Activated T-cell treated with anti-CD3 and anti-CD28 coated beads for 4 hours (primary cell): ENCODE measurements around the gene FRMPD2.
"Not testable (repeated sequence)": the region's sequence is repeated elsewhere in the genome, so short reads cannot be mapped to it uniquely, and the experiment has no call there.

Experiments
- DNase-seq: peaks from one replicate; pipeline ENCODE4 v3.0.0-alpha.2; 2020

FRMPD2 gene

DNA sequence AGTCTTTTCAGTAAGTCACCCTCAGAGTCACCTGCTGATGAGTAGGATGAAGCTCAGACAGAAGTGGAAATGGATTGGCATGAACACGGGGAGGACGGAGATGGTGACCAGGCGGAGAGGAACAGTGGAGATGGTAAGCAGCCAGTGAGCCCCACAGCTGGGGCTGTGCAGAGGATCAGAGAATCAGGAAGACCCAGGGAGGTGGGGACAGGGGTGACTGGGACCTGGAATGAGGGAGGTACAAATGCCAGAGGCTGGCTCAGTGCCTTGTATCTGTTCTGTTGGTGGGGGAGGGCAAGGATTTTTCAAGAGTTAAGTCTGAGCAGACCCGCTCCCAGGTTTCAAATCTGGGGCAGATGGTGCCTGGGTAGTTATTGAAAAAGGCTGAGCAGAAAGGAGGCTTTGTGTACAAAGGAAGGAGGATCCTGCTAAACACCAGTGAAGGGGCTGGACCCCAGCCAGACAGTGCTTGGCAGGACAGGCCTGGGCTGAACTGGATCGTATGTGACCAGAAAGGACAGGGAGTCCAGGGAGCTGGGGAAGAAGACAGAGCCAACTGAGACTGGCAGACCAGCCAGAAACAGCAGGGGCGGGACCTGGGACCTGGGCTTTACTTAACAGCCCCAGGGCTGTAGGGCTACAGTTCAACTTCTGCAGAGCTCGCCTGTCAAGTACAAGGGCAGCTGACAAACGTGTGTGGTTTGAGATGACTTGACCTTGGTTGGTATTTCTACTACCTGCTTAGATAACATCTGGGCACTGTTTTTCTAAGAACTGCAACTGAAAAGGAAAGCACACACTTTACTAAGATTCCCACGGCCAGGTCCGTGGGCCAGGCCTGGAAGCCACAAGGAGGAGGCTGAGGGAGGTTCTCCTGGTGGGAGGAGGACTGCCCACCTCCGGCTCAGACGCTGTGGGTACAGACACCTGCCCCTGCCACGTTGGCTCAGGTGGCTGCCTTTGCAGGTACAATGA, 13.2 kb upstream of the FRMPD2 start:
- no peak for DNase-seq

DNA sequence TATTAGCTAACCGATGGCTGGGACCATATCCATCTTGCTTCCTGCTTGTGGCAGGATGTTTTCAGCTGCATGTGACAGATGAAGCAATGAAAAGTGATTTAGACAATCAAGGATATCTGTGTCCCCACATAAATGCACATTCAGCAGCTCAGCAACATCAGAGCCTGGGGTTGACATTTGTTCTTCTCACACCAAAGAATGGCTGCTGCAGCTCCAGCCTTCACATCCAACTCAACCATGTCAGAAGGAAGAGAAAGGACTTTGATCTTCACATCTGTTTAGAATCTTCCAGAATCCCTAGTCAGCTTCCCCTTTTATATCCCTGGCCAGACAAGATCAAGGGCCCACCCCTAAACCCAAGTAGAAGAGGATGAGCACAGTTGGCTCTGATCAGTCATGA, 11.9 kb upstream of the FRMPD2 start:
- no peak for DNase-seq

DNA sequence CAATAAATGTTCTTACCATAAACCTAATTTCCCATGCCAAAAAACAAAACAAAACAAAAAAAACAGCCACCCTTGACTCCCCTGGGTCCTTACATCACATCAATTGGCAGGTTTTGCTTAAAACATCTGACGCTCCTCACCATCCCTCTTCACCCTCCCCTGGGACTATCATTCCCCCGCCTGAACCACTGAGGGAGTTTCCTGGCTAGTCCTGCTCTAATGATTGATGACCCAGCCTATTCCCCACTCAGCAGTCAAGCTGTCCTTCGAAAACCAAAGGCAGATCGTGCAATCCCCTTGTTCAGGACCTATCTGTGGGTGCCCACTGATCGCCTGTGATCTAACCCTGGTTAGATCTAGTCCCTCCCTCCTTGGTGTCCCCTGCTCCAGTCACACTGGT, 11.2 kb upstream of the FRMPD2 start:
- DNase-seq: no peak

DNA sequence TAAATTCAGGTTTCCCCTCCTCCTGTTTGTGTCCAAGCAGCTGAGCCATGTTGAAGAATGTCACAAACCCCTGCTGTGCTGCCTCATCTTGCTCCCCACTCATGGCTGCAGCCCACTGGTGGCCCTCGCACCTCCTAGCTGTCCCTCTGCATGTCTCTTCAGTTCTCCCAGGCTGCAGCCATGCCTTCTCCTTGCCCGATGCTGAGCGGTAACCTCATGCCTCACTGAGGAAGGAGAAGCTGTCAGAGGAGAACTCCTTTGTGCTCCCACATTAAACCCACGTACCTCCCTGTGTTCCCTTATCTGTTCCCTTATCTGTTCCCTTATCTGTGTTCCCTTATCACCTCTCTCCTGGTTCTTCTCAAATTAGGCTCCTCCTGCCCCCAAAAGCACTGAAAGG, 10.3 kb upstream of the FRMPD2 start:
- no peak for DNase-seq

DNA sequence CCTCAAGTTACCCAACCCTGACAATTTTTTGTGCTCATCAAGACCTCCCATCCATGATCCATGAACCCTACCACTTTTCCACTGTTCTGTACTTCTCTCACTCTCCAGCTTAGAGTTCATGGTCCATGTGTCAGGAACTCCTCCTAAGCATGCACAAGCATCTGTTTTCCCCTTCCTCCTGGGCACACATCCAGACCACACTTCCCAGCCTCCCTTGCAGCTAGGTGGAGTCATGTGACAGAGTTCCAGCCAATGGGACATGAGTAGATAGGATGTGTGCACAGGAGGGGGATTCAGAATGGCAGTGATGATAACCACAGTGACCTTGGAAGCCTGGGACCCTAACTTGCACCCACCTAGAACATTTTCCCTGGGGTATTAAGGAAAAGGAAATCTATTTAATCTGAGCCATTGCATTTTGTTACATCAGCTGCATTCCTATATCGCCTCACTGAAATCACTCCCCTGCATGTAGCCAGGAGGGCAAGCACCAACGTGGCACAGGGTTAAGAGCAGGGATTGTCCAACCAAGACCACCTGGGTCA, 9.6 kb upstream of the FRMPD2 start:
- DNase-seq: no peak

DNA sequence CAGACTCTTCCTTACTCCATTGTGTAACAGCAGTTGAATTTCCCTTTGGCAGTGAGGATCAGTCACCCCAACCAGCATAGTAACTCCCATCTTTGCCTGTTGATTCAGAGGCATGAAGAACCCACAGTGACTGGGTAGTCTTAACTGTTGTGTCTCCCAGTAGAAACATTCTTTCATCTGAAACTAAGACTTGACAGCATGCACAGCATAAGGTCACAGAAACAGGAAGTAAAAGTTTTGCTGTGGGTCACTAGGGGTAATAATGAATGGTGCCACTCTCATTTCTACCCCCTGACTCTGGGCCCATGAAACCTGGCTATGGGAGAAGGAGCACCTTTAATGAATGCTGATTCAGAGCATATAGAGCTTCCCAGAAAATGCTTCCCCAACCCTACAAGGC, 8.3 kb upstream of the FRMPD2 start:
- DNase-seq: no peak

DNA sequence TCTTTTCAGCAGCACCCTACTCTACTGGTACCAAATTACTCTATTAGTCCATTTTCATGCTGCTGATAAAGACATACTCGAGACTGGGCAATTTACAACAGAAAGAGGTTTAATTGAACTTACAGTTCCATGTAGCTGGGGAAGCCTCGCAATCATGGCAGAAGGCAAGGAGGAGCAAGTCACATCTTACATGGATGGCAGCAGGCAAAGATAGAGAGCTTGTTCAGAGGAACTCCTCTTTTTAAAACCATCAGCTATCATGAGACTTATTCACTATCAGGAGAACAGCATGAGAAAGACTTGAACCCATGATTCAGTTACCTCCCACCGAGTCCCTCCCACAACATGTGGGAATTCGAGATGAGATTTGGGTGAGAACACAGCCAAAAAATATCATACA, 7.2 kb upstream of the FRMPD2 start:
- DNase-seq: not testable (repeated sequence)

DNA sequence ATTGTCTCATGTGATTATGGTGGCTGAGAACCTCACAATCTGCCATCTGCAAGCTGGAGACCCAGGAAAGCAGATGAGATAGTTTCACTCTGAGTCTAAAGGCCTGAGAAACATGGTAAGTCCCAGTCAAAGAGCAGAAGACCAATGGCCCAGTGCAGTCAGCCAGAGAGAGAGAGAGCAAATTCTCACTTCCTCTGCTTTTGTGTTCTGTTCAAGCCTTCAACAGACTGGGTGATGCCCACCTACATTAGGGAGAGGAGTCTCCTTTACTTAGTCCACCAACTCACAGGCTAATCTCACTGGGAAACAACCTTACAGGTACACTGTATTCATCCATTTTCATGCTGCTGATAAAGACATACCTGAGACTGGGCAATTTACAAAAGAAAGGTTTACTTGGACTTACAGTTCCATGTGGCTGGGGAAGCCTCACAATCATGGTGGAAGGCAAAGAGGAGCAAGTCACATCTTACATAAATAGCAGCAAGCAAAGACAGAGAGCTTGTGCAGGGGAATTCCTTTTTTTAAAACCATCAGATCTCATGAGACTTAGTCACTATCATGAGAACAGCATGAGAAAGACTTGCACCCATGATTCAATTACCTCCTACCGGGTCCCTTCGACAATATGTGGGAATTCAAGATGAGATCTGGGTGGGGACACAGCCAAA, 4.7 kb upstream of the FRMPD2 start:
- no peak for DNase-seq

DNA sequence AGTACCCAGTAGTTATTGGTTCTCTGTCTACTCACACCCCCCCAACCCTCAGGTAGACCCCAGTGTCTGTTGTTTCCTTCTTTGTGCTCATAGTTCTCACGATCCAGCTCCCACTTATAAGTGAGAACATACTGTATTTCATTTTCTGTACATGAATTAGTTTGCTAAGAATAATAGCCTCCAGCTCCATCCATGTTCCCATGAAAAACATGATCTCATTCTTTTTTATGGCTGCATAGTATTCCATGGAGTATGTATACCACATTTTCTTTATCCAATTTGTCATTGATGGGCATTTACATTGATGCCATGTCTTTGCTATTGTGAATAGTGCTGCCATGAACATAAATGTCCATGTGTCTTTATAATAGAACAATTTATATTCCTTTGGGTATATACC, 2.6 kb upstream of the FRMPD2 start:
- DNase-seq: no peak

DNA sequence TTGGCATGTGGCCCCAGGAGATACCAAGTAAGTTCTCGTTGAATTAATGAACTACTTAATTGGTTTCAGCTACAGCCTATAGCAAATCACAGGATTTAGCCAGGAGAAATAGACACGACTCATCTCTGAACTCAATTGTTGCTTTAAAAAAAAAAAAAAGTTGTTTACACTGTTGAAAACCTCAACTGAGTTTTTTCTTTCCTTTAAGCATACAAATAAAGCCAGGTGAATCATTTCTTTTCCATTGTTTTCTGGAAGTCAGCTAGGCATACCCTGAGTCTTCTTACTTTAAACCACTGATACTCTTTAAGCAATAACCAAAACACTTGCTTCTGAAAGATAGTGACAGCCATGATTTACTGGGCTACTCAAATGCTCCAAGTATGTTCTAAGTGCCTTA, 755 bp downstream of the FRMPD2 start:
- no peak for DNase-seq

DNA sequence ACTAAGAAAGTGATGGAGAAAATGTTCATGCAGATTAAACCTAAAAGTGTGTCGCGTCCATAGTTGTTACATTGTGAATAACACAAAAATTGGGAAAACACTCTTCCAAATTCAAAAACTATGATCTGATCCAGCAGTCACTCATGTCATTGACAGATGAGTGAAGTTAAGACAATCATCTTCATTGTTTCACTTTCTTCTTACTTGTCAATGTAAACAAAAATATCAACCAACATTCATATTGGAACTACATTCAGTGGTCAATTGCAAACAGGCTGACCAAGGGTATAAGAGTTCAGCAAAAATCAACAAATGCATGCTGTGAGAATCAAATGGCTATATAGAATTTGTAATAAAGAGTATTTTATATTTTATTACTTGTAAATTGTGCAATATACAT, 1.8 kb downstream of the FRMPD2 start:
- DNase-seq: no peak

DNA sequence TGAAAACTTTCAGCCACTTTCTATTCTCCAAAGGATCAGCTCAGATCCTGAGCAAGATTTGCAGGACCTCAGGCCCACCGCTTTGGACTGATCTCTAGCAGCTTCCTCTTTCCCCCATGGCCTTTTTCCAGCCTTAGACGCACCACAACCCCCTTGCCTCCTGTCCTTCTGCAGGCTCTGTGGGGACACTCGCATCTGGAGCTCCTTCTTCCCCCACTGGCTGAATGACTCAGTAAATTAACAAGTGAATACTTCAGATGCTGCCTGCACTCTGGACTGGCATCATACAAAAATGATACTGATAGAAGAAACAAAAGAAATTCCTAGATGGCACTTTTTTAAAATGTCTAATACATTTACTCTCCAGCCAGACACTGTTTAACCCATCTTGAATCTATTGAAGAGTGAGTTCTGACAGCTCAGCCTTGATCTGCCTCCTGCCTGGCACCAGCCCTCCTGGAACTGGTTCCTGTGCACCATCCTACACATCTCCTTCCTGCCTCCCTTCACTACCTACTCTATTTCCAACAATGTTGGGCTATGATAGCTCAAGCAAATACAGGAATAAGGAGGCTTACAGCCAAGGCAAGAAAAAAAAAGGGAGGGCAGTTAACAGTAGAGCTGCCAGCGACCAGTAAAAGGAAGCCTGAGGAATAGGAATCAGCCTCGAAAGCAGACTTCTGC, 3.3 kb downstream of the FRMPD2 start:
- no peak for DNase-seq

DNA sequence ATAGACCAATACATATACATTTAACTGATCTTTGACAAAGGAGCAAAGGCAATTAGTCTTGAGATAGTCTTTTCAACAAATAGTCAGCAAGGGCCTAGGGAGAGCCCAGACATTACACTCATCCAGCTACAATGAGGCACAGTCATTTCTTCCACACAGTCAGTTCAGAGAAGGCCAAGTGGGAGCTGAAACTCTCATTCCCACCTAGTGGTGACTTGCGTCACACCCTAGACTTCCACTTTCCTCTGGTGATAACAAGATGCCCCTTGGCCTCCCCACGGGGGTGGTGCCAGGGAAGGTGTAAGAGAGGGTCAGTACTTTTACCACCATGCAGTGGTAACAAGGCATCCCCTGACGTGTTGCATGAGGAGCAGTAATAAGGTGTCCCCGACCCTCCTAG, 8.0 kb downstream of the FRMPD2 start:
- DNase-seq: no peak

DNA sequence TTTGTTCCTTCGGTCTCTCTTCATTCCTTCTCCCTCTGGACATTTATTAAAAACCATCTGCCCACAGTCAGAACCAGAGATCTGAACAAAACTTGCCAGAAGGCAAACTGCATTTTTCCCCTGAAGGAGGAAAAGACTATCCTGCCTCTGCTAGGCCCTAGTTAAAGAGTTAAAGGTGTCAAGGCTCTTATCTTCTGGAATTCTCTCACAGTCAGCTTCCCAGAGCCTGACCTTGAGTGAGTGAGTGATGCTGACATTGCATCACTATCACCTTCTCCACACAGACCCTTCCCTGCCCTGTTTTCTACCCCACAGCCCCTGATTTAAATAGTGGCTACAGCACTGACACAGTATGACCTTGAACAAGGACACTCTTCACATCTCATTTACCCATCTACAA, 16.4 kb downstream of the FRMPD2 start:
- DNase-seq: no peak

DNA sequence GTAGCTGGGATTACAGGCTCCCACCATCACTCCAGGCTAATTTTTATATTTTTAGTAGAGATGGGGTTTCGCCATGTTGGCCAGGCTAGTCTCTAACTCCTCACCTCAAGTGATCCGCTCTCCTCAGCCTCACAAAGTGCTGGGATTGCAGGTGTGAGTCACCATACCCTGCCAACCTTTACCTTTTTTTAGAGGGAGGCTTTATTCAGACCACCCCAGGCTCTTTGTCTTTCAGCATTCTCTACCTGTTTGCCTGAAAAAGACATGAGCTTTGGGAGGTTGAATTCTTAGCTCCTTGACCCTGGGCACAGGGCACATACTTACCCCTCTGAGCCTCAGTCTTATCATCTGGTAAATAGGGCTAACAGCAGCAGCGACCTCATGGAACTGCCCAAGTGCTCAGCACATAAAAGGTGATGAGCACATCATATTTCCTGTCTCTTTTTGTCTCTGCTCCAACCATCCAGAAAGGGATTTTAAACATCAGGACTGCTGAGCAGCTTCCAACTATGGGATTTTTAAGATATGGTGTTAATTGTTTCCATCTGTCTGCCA, 17.0 kb downstream of the FRMPD2 start:
- DNase-seq: no peak

DNA sequence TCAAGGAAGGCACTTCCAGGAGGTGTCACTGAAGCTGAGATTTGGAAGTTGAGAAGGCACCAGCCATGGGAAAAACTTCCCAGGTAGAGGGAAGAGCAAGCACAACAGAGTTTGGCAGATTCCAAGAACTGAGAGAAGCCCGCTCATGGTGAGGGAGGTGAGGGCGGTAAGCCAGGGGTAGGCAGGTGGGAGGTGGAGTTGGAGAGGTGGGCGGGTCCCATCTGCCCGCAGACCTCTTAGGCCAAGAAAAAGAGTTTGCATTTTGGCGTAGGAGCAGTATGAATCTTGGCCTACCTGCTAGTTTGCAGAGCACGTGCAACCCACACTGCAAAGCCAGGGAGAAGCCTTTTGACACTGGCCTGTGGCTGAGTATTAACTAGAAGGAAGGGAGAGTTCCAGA, 18.8 kb downstream of the FRMPD2 start:
- no peak for DNase-seq

DNA sequence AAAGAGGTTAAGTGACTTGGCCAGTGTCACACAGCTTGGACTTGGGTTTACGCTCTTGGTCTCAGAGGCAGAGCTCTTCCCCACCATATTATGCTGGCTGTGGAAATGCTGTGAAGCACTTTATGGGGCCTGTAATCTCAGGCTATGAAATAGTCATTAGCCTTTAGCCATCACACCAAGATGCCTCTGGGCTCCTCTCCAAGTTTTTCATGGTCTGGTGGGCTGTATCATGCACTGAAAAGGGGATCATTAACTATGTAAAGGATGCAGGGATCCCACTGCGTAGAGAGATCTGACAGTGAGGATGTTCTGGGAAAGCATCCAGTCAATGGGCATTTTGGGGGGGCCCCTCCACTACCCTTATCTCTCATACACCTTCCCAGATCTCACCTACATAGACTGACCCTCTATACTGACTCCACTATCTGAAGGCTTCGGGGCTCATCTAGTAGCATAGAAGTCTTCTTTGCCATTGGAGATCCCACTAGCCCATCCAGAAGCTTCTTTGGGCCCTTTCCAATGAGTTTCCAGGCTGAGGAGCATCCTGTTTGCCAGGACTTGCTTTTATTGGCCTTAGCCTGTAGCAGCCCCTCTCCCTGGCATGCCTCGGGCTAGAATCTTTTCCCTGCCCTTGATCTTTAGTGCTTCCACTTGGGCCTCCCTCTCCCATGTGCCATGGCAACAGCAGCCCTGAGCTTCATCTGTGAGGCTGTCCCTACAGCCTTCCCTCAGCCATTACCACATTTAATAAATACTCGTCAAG, 19.6 kb downstream of the FRMPD2 start:
- no peak for DNase-seq

DNA sequence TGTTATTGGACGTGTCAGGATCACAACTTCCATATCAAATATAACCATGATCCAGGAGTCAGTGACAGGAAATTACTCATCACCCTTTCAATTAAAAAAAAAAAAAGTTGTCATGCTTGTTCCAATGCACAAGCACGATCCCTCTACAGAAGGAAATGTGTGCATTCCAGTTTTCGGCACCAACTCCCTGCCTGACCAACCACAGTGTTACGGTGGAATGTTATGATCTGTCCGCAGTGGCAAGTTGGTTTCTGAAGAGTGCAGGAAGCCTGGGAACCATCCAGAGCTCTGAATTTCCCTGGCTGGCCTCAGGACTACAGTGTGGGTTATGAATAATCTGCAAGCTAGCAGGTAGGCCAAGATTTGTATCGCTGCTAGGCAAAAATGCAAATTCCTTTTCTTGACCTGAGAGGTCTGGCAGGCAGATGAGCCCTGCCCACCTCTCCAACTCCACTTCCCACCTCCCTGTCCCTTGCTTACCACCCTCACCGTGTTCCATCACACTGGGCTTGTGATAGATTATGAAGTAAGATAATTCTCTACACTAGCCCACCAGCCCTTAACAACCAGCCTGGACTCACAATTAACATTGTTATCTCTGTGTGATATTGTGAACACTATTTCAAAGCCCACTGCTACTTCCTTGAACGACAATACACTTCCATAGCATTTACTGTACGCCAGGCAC, 20.4 kb downstream of the FRMPD2 start:
- DNase-seq: no peak

DNA sequence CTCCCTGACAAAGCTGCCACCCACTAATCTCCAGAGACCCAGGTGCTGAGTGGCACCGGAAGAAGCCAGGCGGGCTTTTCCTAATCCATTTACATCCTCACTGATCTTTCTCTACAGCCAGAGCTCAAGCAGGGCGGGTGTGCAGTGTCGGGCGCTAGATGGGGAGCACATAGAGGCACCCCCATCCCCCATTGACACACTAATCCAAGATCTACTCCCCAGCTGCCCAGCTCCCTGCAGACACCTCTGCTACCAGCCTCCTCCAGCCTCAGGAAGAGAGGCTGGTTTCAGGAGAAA, 22.2 kb downstream of the FRMPD2 start:
- DNase-seq: no peak

DNA sequence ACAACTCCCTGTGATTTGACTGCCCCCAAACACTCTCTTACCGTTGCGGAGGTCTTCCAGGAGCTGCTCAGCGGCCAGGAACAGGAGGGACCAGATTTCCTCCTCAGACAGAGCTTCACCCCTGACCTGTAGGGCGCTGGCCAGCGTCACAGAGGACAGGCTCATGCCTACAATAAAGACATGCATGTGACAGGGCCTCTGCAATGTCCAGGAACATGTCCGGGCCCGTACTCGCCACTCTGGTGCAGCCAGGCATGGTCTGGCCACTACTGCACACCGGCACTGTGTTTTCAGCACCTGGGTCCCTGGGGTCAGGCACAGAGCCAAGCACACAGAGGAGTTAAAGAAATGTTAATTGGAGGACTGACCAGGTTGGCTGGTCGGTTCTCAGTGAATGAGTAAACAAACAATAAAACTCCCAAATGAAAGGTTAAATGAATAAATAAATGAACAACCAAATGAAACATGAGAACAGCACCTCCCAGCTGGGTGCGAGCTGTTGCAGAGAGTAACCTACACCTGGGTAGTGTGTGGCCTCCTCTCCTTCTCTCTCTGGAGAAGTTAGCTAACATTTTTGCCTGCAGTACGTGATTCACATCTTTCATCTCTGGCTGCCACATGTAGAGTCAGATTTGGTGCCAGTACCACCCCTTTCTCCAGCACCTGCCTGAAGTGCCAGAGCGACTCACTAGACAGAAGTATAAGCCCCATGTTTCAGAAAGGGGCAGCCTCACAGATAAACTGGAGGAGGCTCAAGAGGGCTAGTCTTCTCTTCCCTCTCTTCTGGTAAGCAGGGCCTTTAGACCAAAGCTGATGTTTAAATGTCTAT, 22.8 kb downstream of the FRMPD2 start:
- no peak for DNase-seq

DNA sequence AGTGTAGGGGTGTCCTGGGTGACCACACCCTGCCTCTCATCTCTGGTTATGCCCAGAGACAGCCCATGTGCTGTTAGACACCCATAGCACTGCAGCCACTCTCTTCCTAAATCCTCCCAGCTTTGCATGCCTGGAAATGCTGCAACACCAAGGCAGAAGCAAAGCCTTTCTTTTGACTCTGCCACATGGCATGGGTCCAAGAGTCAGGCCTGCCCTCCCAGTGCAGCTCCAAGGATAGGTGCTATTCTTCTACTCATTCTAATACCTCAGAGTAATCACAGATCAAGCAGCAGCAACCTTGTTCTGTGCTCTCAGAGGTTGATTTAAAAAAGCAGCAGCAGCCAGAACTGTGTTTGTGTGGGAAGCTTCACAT, 23.4 kb downstream of the FRMPD2 start:
- DNase-seq: no peak
